GM12878 (cell line): ENCODE data around the gene TMPRSS3. TPM values are rescaled to one million over a fixed set of nuclear protein-coding genes. Genes with fewer than 3 reads are reported as not detected.

Experiments used
- ATAC-seq: fragments of 200-7000 bp; cut with Tn5 transposase; 3 replicates; pipeline ENCODE4 v1.9.1; 2020; ENCODE audit warnings: mild to moderate bottlenecking, moderate library complexity
- BruUV-seq: library from RNA; stranded (reverse); fragments of 400-500 nt; replicated peaks from 2 replicates; lab custom pipeline; 2021; lab: Mats Ljungman, UMichigan
- CTCF ChIA-PET: fragments of 300-600 bp; sonication (Branson Sonifier 250); formaldehyde crosslinking; extraction: SDS; loops from one replicate; lab custom pipeline; 2021; ENCODE audit warnings: inconsistent platforms; lab: Yijun Ruan, JAX
- POLR2A ChIA-PET: fragments of 350-600 bp; formaldehyde crosslinking; extraction: SDS; loops from one replicate; lab custom pipeline; 2021; ENCODE audit warnings: inconsistent platforms; lab: Charles Lee
- RAD21 ChIA-PET: fragments of 300-600 bp; sonication (Branson Sonifier 250); formaldehyde crosslinking; loops from one replicate; lab custom pipeline; 2023; ENCODE audit warnings: antibody characterized with exemption; ENCODE audit not compliant: unreplicated experiment; lab: Charles Lee
- SMC1A ChIA-PET: fragments of 300-600 bp; sonication (Branson Sonifier 250); formaldehyde crosslinking; loops from one replicate; lab custom pipeline; 2023; ENCODE audit not compliant: unreplicated experiment, uncharacterized antibody; lab: Charles Lee
- DNase-seq: peaks from one replicate; pipeline ENCODE4 v3.0.0-alpha.2; 2011; ENCODE audit warnings: low read depth, low spot score
- FAIRE-seq: peaks from 3 replicates; lab custom pipeline; 2011; peaks lifted over from hg19 to GRCh38; lab: Jason Lieb, UNC
- H2AFZ ChIP-seq: 2 replicates; pipeline ENCODE4 v1.6.0; 2011; ENCODE audit warnings: low read depth, low read length, control low read depth; ENCODE audit not compliant: control insufficient read depth
- H3K27ac ChIP-seq: 2 replicates; pipeline ENCODE4 v1.5.1; 2011; ENCODE audit warnings: control low read depth; ENCODE audit not compliant: control insufficient read depth, insufficient read depth
- H3K27me3 ChIP-seq, 2 experiments: replicated peaks in 1 of 2; 2 replicates each; pipeline versions ENCODE4 v1.6.0 to v1.6.1; 2011; ENCODE audit warnings: low read length in 1 of 2; ENCODE audit not compliant: control insufficient read depth in 2 of 2, insufficient read depth in 2 of 2
- H3K36me3 ChIP-seq, 2 experiments: 2 replicates each; pipeline ENCODE4 v1.5.1; 2011; ENCODE audit warnings: low read length in 1 of 2; ENCODE audit not compliant: control insufficient read depth in 2 of 2, insufficient read depth in 2 of 2
- H3K4me1 ChIP-seq: 2 replicates; pipeline ENCODE4 v1.6.1; 2011; ENCODE audit warnings: mild to moderate bottlenecking, low read length, moderate library complexity, mixed read lengths; ENCODE audit not compliant: control insufficient read depth, insufficient read depth
- H3K4me2 ChIP-seq: 2 replicates; pipeline ENCODE4 v1.6.0; 2011; ENCODE audit warnings: control low read depth; ENCODE audit not compliant: control insufficient read depth, insufficient read depth
- H3K4me3 ChIP-seq: fragments of 200-600 bp; sonication (generic); 2 replicates; pipeline ENCODE4 v1.5.1; 2016
- H3K79me2 ChIP-seq: 2 replicates; pipeline ENCODE4 v1.6.0; 2011; ENCODE audit warnings: low read length; ENCODE audit not compliant: control insufficient read depth, insufficient read depth
- H3K9ac ChIP-seq: 2 replicates; pipeline ENCODE4 v1.8.0; 2011; ENCODE audit warnings: low read length, control low read depth, mixed read lengths; ENCODE audit not compliant: control insufficient read depth, insufficient read depth
- H3K9me3 ChIP-seq: replicated peaks from 3 replicates; pipeline ENCODE4 v1.5.1; 2011; ENCODE audit warnings: mild to moderate bottlenecking, low read length; ENCODE audit not compliant: control insufficient read depth, insufficient read depth
- H4K20me1 ChIP-seq: 2 replicates; pipeline ENCODE4 v1.6.0; 2011; ENCODE audit not compliant: control insufficient read depth, insufficient read depth
- BACH1 ChIP-seq: fragments of 450-650 bp; IDR thresholded peaks from 2 replicates; pipeline ENCODE4 v1.6.1; 2017; ENCODE audit warnings: mild to moderate bottlenecking, borderline replicate concordance
- CEBPB ChIP-seq, 2 experiments: fragments of 150-350 bp in 1 of 2; IDR thresholded peaks; 2 replicates each; pipeline ENCODE4 v1.6.1; 2012 to 2014; ENCODE audit warnings: low read depth in 2 of 2, low read length in 2 of 2, borderline replicate concordance in 1 of 2, inconsistent platforms in 1 of 2
- FOXM1 ChIP-seq: IDR thresholded peaks from 2 replicates; pipeline ENCODE4 v1.6.1; 2012; ENCODE audit warnings: low read depth, mild to moderate bottlenecking, inconsistent platforms, low read length, moderate library complexity
- HDGF ChIP-seq: fragments of 450-650 bp; IDR thresholded peaks from 2 replicates; pipeline ENCODE4 v1.6.1; 2016; ENCODE audit warnings: antibody characterized with exemption
- IRF4 ChIP-seq: IDR thresholded peaks from 2 replicates; pipeline ENCODE4 v1.6.1; 2011; ENCODE audit warnings: low read depth, low read length
- NBN ChIP-seq: fragments of 450-650 bp; IDR thresholded peaks from 2 replicates; pipeline ENCODE4 v1.6.1; 2016
- NFYA ChIP-seq: IDR thresholded peaks from 2 replicates; pipeline ENCODE4 v1.6.1; 2011; ENCODE audit warnings: low read depth, mild to moderate bottlenecking, low read length, improper control_type of control experiment, borderline replicate concordance
- NR2C2 ChIP-seq: IDR thresholded peaks from 2 replicates; pipeline ENCODE4 v1.6.1; 2011; ENCODE audit warnings: borderline replicate concordance, low read depth; ENCODE audit not compliant: control insufficient read depth, insufficient read length
- NRF1 ChIP-seq: conservative IDR thresholded peaks from 2 replicates; pipeline ENCODE4 v1.6.1; 2011; ENCODE audit warnings: mild to moderate bottlenecking, low read depth, low read length, improper control_type of control experiment
- RUNX3 ChIP-seq: IDR thresholded peaks from 2 replicates; pipeline ENCODE4 v1.6.1; 2012; ENCODE audit warnings: low read length, inconsistent platforms
- SIN3A ChIP-seq: IDR thresholded peaks from 2 replicates; pipeline ENCODE4 v1.6.1; 2012; ENCODE audit warnings: low read depth, low read length, improper control_type of control experiment
- SUZ12 ChIP-seq: fragments of 200-600 bp; sonication (generic); IDR thresholded peaks from one replicate; pipeline ENCODE4 v1.6.1; 2018; ENCODE audit warnings: antibody characterized with exemption, mild to moderate bottlenecking; ENCODE audit not compliant: unreplicated experiment
- TAF1 ChIP-seq: IDR thresholded peaks from 2 replicates; pipeline ENCODE4 v1.6.1; 2011; ENCODE audit warnings: mild to moderate bottlenecking, low read depth, low read length, borderline replicate concordance
- TCF3 ChIP-seq: IDR thresholded peaks from 2 replicates; pipeline ENCODE4 v1.6.1; 2012; ENCODE audit warnings: low read depth, mild to moderate bottlenecking, low read length, borderline replicate concordance; ENCODE audit not compliant: insufficient read depth
- ZBED1 ChIP-seq: IDR thresholded peaks from 2 replicates; pipeline ENCODE4 v1.6.1; 2016; ENCODE audit warnings: borderline replicate concordance
- WGBS: methylation state at CpG from one replicate; pipeline ENCODE4 v1.1.6; 2016; ENCODE audit warnings: low lambda C conversion rate; ENCODE audit not compliant: insufficient replicate concordance, insufficient coverage; ENCODE audit errors: missing lambda C conversion rate; 5-methylcytosine and 5-hydroxymethylcytosine counted together
- in situ Hi-C: fragments of 300-500 bp; cut with MboI; formaldehyde crosslinking; loops from 9 replicates; pipeline ENCODE4 v1.14.3; 2018; ENCODE audit warnings: mixed read lengths
- intact Hi-C: fragments of 100-400 bp; cut with micrococcal nuclease; formaldehyde crosslinking; loops from one replicate; pipeline ENCODE4 v1.14.2; 2022; ENCODE audit not compliant: unreplicated experiment
- polyA plus RNA-seq, 11 experiments: library from polyadenylated mRNA; depleted of rRNA in 4 of 11; unstranded in 6 of 11; stranded (reverse) in 5 of 11; fragments of >200 nt; fragmentation: Nextera tagmentation in 4 of 11; fragmentation: Illumina TruSeq in 1 of 11; extraction: Ambion mirVana in 4 of 11; extraction: Trizol in 1 of 11; gene quantifications; 1 replicate in 1 of 11; 2 replicates in 10 of 11; pipeline versions ENCODE4 v1.2.1 to v1.2.3, GENCODE V29; 2011 to 2016; ENCODE audit warnings: inconsistent platforms in 2 of 11, missing spikeins in 2 of 11, low read depth in 1 of 11
- total RNA-seq, 4 experiments: library from RNA; depleted of rRNA in 3 of 4; stranded (reverse); fragments of >200 nt in 3 of 4; fragmentation: Illumina TruSeq in 1 of 4; extraction: Trizol in 1 of 4; gene quantifications; 2 replicates each; pipeline versions ENCODE4 v1.2.1 to v1.2.3, GENCODE V29; 2013 to 2021
- TF ChIP-seq, protein P1 (sequence below): fragments of 450-650 bp; formaldehyde crosslinking; IDR thresholded peaks from 2 replicates; pipeline ENCODE4 v1.4.0; 2020; ENCODE audit warnings: mild to moderate bottlenecking, moderate library complexity
- TF ChIP-seq, protein P2 (sequence below): fragments of 450-650 bp; formaldehyde crosslinking; IDR thresholded peaks from 2 replicates; pipeline ENCODE4 v1.5.0; 2022; ENCODE audit warnings: mild to moderate bottlenecking, missing genetic modification characterization

Gene TMPRSS3
- total and polyA plus RNA-seq, 10 of the 15 experiments (the other 5 are each of a cell fraction or from before 2014, with no cell fraction given): 0.51 to 1.5 (median 0.82) TPM; not detected in 1

DNA sequence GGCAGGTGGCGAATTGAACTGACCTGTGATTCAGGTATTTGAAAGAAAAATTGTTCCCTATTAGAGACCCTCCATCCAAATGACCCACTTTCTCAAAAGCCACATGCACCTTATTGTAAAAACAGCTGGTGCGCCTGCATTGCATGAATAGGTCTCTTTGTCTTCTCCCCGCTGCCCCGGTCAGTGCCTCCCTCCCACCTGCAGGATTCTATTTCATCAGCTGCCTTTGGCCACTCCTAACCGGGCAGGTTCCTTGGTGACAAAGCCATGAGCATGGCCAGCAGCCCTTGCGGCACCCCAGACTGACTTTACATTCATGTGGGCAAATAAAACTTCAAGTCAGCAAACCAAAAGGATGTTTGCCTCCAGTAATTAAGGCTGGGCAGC lies 6.4 kb downstream of the TMPRSS3 start:
- in situ Hi-C loops: no loop called here
- no peak for ATAC-seq
- Histone ChIP-seq H3K4me3 (peak overlapping the region; percentile 26; the same call in 1 of the 2 replicates), H3K9ac (0 out of 2 replicates have a peak overlapping the region, but pooled peaks have one; percentile 24), H3K27ac (peak overlapping the region; percentile 10), H3K4me2 (peak overlapping the region; percentile 53), H3K4me1 (peaks cover 63% of the 10 kb centered on the region), H3K79me2 (peaks cover 9% of the 10 kb centered on the region), H2AFZ (no peak overlapping the region), H3K9me3 (no peaks in the 10 kb centered on the region), H4K20me1 (no peaks in the 10 kb centered on the region), H3K36me3 (no peaks in the 10 kb centered on the region), H3K27me3 (no peaks in the 10 kb centered on the region)
- FAIRE-seq: no peak
- no TSS peak for BruUV-seq
- intact Hi-C loops: no loop called here
- no peak for DNase-seq
- SMC1A ChIA-PET: no interaction called here
- RAD21 ChIA-PET: no interaction called here
- CTCF ChIA-PET: no interaction called here
- POLR2A ChIA-PET: no interaction called here
- WGBS: 90% methylated on average over 6 of the region's 6 CpGs
- TF ChIP-seq, protein P1, sequence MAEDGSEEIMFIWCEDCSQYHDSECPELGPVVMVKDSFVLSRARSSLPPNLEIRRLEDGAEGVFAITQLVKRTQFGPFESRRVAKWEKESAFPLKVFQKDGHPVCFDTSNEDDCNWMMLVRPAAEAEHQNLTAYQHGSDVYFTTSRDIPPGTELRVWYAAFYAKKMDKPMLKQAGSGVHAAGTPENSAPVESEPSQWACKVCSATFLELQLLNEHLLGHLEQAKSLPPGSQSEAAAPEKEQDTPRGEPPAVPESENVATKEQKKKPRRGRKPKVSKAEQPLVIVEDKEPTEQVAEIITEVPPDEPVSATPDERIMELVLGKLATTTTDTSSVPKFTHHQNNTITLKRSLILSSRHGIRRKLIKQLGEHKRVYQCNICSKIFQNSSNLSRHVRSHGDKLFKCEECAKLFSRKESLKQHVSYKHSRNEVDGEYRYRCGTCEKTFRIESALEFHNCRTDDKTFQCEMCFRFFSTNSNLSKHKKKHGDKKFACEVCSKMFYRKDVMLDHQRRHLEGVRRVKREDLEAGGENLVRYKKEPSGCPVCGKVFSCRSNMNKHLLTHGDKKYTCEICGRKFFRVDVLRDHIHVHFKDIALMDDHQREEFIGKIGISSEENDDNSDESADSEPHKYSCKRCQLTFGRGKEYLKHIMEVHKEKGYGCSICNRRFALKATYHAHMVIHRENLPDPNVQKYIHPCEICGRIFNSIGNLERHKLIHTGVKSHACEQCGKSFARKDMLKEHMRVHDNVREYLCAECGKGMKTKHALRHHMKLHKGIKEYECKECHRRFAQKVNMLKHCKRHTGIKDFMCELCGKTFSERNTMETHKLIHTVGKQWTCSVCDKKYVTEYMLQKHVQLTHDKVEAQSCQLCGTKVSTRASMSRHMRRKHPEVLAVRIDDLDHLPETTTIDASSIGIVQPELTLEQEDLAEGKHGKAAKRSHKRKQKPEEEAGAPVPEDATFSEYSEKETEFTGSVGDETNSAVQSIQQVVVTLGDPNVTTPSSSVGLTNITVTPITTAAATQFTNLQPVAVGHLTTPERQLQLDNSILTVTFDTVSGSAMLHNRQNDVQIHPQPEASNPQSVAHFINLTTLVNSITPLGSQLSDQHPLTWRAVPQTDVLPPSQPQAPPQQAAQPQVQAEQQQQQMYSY: no peak
- TF ChIP-seq NFYA: no peak
- TF ChIP-seq IRF4: no peak
- TF ChIP-seq TCF3: no peak
- TF ChIP-seq FOXM1: no peak
- no peak for TF ChIP-seq ZBED1
- no peak for TF ChIP-seq NRF1
- no peak for TF ChIP-seq NR2C2
- TF ChIP-seq BACH1: no peak
- no peak for TF ChIP-seq RUNX3
- no peak for TF ChIP-seq NBN
- TF ChIP-seq, protein P2, sequence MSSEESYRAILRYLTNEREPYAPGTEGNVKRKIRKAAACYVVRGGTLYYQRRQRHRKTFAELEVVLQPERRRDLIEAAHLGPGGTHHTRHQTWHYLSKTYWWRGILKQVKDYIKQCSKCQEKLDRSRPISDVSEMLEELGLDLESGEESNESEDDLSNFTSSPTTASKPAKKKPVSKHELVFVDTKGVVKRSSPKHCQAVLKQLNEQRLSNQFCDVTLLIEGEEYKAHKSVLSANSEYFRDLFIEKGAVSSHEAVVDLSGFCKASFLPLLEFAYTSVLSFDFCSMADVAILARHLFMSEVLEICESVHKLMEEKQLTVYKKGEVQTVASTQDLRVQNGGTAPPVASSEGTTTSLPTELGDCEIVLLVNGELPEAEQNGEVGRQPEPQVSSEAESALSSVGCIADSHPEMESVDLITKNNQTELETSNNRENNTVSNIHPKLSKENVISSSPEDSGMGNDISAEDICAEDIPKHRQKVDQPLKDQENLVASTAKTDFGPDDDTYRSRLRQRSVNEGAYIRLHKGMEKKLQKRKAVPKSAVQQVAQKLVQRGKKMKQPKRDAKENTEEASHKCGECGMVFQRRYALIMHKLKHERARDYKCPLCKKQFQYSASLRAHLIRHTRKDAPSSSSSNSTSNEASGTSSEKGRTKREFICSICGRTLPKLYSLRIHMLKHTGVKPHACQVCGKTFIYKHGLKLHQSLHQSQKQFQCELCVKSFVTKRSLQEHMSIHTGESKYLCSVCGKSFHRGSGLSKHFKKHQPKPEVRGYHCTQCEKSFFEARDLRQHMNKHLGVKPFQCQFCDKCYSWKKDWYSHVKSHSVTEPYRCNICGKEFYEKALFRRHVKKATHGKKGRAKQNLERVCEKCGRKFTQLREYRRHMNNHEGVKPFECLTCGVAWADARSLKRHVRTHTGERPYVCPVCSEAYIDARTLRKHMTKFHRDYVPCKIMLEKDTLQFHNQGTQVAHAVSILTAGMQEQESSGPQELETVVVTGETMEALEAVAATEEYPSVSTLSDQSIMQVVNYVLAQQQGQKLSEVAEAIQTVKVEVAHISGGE (CRISPR knock-in tag): no peak
- no peak for TF ChIP-seq CEBPB (IDR thresholded peaks at IDR 0.05; ENCODE audit: borderline replicate concordance in 1 of 2, low read depth in 2 of 2, low read length in 2 of 2)
- no peak for TF ChIP-seq SUZ12
- TF ChIP-seq SIN3A: no peak
- no peak for TF ChIP-seq HDGF
- no peak for TF ChIP-seq TAF1
